OCI-LY1 (cell line): ENCODE data around the gene PTGER3.

Source experiments
- CTCF ChIP-seq: fragments of 200-600 bp; sonication (generic), shearing (Covaris generic); IDR thresholded peaks from 2 replicates; pipeline ENCODE4 v1.5.1; 2017; ENCODE audit warnings: mild to moderate bottlenecking, antibody characterized with exemption, low read length, moderate library complexity, mixed read lengths
- EZH2 ChIP-seq: fragments of 200-600 bp; sonication (generic), shearing (Covaris generic); IDR thresholded peaks from 2 replicates; pipeline ENCODE4 v1.8.0; 2017; ENCODE audit warnings: borderline replicate concordance, mixed run types, mild to moderate bottlenecking, antibody characterized with exemption, low read length, moderate library complexity, mixed read lengths

DNA sequence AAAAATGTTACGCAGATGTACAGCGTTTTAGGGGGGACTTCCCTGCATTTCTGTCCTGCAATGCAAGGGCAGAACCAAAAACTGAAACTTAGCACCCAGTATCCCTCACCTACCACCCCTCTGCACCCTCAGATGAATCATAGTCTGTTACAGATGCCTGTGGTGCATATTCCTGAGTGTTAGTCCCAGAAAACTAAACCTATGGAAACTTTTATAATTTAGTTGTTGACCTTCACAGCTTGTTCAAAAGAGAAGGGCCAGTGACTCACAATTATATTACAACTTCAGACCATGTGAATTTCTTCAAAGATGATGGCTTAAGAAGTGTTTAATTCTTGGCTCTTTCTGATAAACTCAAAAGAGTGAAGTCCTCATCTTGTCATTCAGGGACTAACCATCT is 5.8 kb downstream of the PTGER3 start:
- no peak for TF ChIP-seq CTCF
- TF ChIP-seq EZH2 = no peak
